Left colon (tissue), 2 donors: ENCODE data around the gene RREB1. TPM values are rescaled to one million over a fixed set of nuclear protein-coding genes. Genes with fewer than 3 reads are reported as not detected.
"Not testable (repeated sequence)": the region's sequence is repeated elsewhere in the genome, so short reads cannot be mapped to it uniquely, and the experiment has no call there.

Experiments used
- ATAC-seq: fragments of 200-7000 bp; cut with Tn5 transposase; one replicate; pipeline ENCODE4 v1.9.1; 2020; ENCODE audit warnings: mild to moderate bottlenecking, moderate library complexity
- DNase-seq, 2 donors: peaks; one replicate each; pipeline ENCODE4 v3.0.0-alpha.2; 2020
- intact Hi-C, 2 donors: fragments of 100-400 bp; cut with DNase I in 1 of 2; cut with micrococcal nuclease in 1 of 2; formaldehyde crosslinking; loops; one replicate each; pipeline versions ENCODE4 v1.11.2 to v1.14.0; 2022; cut with DNase I, micrococcal nuclease
- total RNA-seq, 2 donors: library from RNA; stranded (reverse); fragmentation: NEBNext Ultra II Directional; extraction: Animal tissue kit (Norgen Biotek cat#: 25700); gene quantifications; one replicate each; pipeline ENCODE4 v1.2.1, GENCODE V29; 2021
- donor health status: DM: no; HTN: no; CAD: no.
- donor health status: DM: yes; HTN: yes; CAD: no.

RREB1 gene
- total RNA-seq, 2 donors from 2014 or later: 76.9 to 101 TPM

DNA sequence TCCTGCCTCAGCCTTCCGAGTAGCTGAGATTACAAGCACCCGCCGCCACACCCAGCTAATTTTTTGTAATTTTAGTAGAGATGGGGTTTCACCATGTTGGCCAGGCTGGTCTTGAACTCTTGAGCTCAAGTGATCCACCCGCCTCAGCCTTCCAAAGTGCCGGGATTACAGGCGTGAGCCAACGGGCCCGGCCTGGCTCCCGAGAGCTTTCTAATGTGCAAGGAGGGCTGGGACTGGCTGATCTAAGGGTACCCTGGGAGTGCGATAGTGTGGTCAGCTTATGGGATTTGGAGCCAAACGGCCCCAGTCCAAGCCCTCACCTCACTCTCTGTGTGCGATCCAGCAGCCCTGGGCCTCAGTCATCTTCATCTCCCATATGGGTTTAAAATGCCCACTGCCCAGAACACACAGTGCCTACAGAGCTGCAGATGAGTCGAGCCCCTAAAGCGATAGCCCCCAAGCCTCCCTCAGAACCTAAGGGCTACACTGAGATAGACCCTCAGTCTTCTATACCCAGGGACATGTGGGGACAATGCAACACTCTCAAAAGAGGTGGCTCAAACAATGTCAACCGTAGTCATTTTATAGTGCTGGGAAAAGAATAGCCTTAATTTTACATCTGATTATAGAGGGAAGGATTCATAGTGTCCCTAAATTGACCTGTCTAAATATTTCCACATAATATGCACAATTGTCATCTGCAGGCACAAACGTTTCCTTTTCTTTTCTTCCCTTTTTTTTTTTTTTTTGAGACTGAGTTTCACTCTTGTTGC lies 155.2 kb downstream of the RREB1 start:
- no peak for ATAC-seq
- intact Hi-C loops: no loop called here
- no peak for DNase-seq

DNA sequence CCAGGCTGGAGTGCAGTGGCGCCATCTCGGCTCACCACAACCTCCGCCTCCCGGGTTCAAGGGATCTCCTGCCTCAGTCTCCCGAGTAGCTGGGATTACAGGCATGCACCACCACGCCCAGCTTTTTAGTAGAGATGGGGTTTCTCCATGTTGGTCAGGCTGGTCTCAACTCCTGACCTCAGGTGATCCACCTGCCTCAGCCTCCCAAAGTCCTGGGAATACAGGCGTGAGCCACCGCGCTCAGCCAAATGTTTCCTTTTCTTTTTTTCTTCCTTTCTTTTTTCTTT lies 155.7 kb downstream of the RREB1 start:
- ATAC-seq: not testable (repeated sequence)

GRCh38 chr6:7264041-7264440 lies 156.3 kb downstream of the RREB1 start:
- no peak for DNase-seq
- intact Hi-C loops: no loop called here
- no peak for ATAC-seq

More for the DNA sequence above, 155.7 kb downstream of the RREB1 start:
- intact Hi-C loops, DNase-seq: not testable (repeated sequence)

GRCh38 chr6:7264686-7265384 lies 157.1 kb downstream of the RREB1 start:
- DNase-seq (no peak), ATAC-seq (no peak)
- intact Hi-C loops: no loop called here

DNA sequence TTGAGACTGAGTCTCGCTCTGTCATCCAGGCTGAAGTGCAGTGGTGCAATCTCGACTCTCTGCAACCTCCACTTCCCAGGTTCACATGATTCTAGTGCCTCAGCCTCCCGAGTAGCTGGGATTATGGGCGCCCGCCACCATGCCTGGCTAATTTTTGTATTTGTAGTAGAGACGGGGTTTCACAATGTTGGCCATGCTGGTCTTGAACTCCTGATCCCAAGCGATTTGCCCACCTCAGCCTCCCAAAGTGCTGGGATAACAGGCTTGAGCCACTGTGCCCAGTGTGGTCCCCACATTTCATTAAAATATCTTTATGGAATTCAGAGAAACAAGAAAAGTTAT lies 157.6 kb downstream of the RREB1 start:
- ATAC-seq, intact Hi-C loops, DNase-seq: not testable (repeated sequence)

DNA sequence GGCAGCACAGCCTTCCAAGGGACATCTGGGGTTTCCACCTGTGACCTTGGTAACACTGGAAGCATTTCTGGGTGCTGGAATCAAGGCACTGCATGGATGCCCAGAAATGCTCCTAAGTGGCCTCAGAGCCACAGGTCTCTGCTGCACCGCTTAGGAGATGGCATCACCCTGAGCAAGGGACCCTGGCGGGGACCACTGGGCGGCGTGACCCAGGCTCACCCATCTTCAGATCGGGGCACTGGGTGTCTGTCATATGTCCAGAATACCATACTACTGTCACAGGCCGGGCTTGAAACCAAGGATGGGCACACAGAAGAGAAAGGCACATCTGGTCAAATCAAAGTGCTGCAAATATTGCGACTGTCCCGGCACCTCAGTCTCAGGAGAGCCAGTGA lies 159.3 kb downstream of the RREB1 start:
- ATAC-seq: no peak
- DNase-seq: no peak
- intact Hi-C loops: no loop called here

GRCh38 chr6:7267466-7268091 lies 159.8 kb downstream of the RREB1 start:
- intact Hi-C loops: no loop called here
- no peak for ATAC-seq
- DNase-seq: no peak

DNA sequence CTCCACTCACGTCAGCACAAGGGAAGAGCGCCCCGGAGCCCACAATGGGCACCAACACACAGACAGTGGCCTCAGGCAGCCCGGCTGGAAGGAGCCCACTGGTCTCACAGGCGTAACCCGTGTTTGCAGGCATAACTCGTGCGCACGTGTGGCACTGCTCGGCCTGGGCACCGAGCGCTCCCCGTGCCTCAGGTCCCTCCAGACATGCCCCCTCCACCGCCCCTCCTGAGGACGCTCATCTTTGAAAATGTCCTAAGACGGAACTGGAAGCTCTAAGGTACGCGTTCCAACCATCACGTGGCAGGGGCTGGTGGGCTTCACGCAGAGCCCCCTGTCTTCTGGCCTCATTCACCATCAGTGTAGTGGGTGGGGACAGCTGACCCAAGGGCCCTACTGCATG lies 160.6 kb downstream of the RREB1 start:
- ATAC-seq: no peak
- no peak for DNase-seq

DNA sequence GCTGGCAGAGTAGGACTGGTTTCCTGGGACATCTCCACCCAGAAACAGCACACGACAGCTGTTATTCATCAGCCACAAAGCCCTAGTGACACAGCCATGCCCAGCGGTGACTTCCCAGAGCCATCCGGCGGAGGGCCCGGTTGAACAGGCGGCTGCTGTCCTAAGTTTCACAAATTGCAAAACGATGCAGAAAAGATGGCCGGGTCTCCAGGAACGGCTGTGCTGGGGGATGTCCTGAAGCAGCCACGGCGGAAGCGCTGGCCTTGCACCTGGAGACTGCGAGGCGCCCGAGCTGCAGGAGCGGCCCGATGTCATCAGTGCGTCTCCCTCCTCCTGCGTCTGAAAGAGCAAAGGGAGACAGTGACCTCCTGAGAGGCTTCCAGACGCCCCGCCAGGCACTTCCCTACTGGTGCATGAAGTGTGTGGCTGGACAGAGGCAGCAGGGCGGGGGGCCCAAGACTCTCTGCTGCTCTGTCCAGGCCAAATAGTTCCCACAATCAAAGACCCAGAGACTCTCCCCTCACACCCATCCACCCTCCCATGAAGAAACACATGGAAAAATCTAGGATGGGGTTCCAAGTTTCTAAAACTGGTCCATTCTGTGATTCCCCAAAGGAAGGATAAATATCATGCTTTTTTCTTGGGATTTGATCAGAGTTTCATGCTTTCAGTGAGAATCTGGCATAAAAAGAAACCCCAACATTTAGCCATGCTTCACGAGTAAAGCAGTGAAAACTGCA lies 161.2 kb downstream of the RREB1 start:
- intact Hi-C loops: no loop called here
- DNase-seq: no peak
- ATAC-seq: no peak

More for the DNA sequence above, 160.6 kb downstream of the RREB1 start:
- intact Hi-C loops: no loop called here

DNA sequence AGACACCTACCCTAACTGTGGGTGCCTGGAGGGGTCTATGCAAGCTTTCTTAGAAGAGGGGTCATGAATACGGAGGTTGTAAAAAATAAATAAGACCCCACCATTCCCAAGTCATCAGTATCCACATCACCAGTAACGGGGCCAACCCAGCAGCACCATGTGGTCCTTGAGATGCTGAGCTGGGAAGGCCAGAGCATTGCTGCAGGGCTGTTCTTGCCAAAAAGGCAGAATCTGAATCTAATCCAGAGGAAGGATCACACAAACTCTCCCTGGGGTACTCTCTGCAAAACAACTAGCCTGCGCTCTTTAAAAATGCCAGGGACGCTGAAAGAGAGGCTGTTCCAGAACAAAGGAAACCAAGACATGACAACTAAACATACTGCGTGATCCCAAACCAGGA lies 162.1 kb downstream of the RREB1 start:
- intact Hi-C loops: no loop called here
- DNase-seq (no peak), ATAC-seq (no peak)

- peak; percentile 65 for ATAC-seq
These were observed 162.8 kb downstream of the RREB1 start for GRCh38 chr6:7270320-7271204.

GRCh38 chr6:7271205-7271534 lies 163.4 kb downstream of the RREB1 start:
- ATAC-seq (peak; percentile 16), DNase-seq (no peak)
- intact Hi-C loops: no loop called here

More at GRCh38 chr6:7270320-7271204, 162.8 kb downstream of the RREB1 start:
- no peak for DNase-seq
- intact Hi-C loops: no loop called here

DNA sequence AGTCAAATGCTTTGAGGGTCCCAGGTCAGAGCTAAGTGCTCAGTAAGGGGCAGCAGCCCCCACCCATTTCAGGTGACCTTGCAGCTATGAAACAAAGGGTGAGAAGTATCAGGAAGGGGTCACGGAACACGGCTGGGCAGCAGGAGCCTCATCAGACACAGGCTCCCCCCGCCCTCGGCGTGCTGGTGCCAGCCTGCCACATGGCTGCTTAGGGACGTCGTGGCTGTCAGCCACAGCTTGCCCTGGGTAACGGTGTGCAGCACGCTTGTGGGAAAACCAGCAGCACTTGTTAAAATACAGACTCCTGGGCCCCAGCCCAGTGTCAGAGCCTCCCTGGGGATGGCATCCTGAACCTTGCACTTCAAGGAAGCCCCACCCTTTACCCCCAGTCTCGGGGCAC lies 165.9 kb downstream of the RREB1 start:
- ATAC-seq (peak; percentile 34), DNase-seq (no peak)
- intact Hi-C loops: no loop called here

- ATAC-seq, DNase-seq, intact Hi-C loops: not testable (repeated sequence)
These were observed 166.8 kb downstream of the RREB1 start for GRCh38 chr6:7274525-7274924.

- intact Hi-C loops: no loop called here
- ATAC-seq (no peak), DNase-seq (no peak)
These were observed 168.4 kb downstream of the RREB1 start for GRCh38 chr6:7276199-7276524.

GRCh38 chr6:7282097-7282906 lies 174.5 kb downstream of the RREB1 start:
- no peak for DNase-seq
- intact Hi-C loops: loop anchor here in 1 of 2 donors (10.0 kb wide), 2 partner anchors 112 to 332 kb away; no protein-coding TSS in a partner anchor
- no peak for ATAC-seq

DNA sequence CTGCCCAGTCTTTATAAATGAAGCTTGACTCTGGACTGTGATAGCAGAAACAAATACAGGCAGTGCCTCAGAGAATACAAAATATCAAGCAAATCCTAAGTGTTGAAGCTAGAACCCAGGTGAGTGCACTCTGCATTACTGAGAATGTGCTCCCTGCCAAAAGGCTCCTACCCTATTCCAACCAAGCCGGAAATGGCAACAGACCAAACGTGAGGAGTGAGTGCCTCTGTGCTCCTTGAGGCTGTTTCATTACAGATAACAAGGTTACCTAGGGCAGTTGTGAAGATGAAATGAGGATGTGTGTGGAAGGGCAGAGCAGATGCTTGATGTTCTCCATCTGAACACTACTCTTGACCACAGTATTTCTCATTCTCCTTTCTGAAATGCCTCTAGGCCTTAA lies 175.9 kb downstream of the RREB1 start:
- intact Hi-C loops: loop anchor here in 1 of 2 donors (10.0 kb wide), 2 partner anchors 111 to 331 kb away; no protein-coding TSS in a partner anchor
- ATAC-seq (no peak), DNase-seq (no peak)

GRCh38 chr6:7285416-7285815 lies 177.7 kb downstream of the RREB1 start:
- ATAC-seq (no peak), DNase-seq (no peak)
- intact Hi-C loops: loop anchor here in 1 of 2 donors (10.0 kb wide), 2 partner anchors 109 to 329 kb away; no protein-coding TSS in a partner anchor
